ENCODE data around the gene MYCN. TPM values are rescaled to one million over a fixed set of nuclear protein-coding genes. Genes with fewer than 3 reads are reported as not detected.

Gene MYCN
- total RNA-seq, 1 donor from 2014 or later: 68.3 TPM

- no peak overlapping the region for H3K27ac Mint-ChIP-seq
- DNase-seq (ENCODE audit: extremely low spot score, unreplicated experiment): no peak
- H3K36me3 Mint-ChIP-seq: no peaks in the 10 kb centered on the region
- H3K27me3 Mint-ChIP-seq: no peaks in the 10 kb centered on the region
- no peaks in the 10 kb centered on the region for H3K9me3 Mint-ChIP-seq
- peaks cover 24% of the 10 kb centered on the region for H3K4me1 Mint-ChIP-seq (ENCODE audit: unreplicated experiment)
- no peak for TF ChIP-seq CTCF (conservative IDR thresholded peaks at IDR 0.05)
- H3K4me3 Mint-ChIP-seq: no peak overlapping the region
Measured at GRCh38 chr2:15963977-15964670, 23.8 kb downstream of the MYCN start.

- no peaks in the 10 kb centered on the region for H3K27me3 Mint-ChIP-seq
- no peak overlapping the region for H3K27ac Mint-ChIP-seq
- no peaks in the 10 kb centered on the region for H3K36me3 Mint-ChIP-seq
- peaks cover 29% of the 10 kb centered on the region for H3K4me1 Mint-ChIP-seq (ENCODE audit: unreplicated experiment)
- no peak for TF ChIP-seq CTCF (conservative IDR thresholded peaks at IDR 0.05)
- no peak overlapping the region for H3K4me3 Mint-ChIP-seq
- no peak for DNase-seq (ENCODE audit: extremely low spot score, unreplicated experiment)
- peaks cover 4% of the 10 kb centered on the region for H3K9me3 Mint-ChIP-seq
Measured at GRCh38 chr2:15964936-15965563, 24.7 kb downstream of the MYCN start.

- Mint-ChIP-seq H3K27ac (no peak overlapping the region), H3K27me3 (no peaks in the 10 kb centered on the region), H3K4me1 (ENCODE audit: unreplicated experiment) (peaks cover 28% of the 10 kb centered on the region), H3K36me3 (no peaks in the 10 kb centered on the region), H3K9me3 (peaks cover 4% of the 10 kb centered on the region), H3K4me3 (no peak overlapping the region)
- DNase-seq (ENCODE audit: extremely low spot score, unreplicated experiment): no peak
- no peak for TF ChIP-seq CTCF (conservative IDR thresholded peaks at IDR 0.05)
Measured at GRCh38 chr2:15965564-15966019, 25.2 kb downstream of the MYCN start.

- TF ChIP-seq CTCF (conservative IDR thresholded peaks at IDR 0.05): no peak
- Mint-ChIP-seq H3K27me3 (no peaks in the 10 kb centered on the region), H3K36me3 (no peaks in the 10 kb centered on the region), H3K9me3 (peaks cover 4% of the 10 kb centered on the region), H3K4me3 (no peak overlapping the region), H3K27ac (peak overlapping the region; percentile 26), H3K4me1 (ENCODE audit: unreplicated experiment) (peaks cover 34% of the 10 kb centered on the region)
- no peak for DNase-seq (ENCODE audit: extremely low spot score, unreplicated experiment)
Measured at GRCh38 chr2:15967415-15968279, 27.3 kb downstream of the MYCN start.

GRCh38 chr2:15968280-15969178, 28.2 kb downstream of the MYCN start:
- TF ChIP-seq CTCF (conservative IDR thresholded peaks at IDR 0.05): no peak
- Mint-ChIP-seq H3K4me3 (no peak overlapping the region), H3K9me3 (peaks cover 4% of the 10 kb centered on the region), H3K36me3 (no peaks in the 10 kb centered on the region), H3K27ac (peak overlapping the region; percentile 26), H3K27me3 (no peaks in the 10 kb centered on the region), H3K4me1 (ENCODE audit: unreplicated experiment) (peaks cover 34% of the 10 kb centered on the region)
- DNase-seq (ENCODE audit: extremely low spot score, unreplicated experiment): no peak
